ENCODE results near the gene PLXDC1. TPM values are rescaled to one million over a fixed set of nuclear protein-coding genes. Genes with fewer than 3 reads are reported as not detected.

PLXDC1 gene
- total RNA-seq, 1 donor from 2014 or later = 0.46 TPM

GRCh38 chr17:39095309-39095686 is 56.1 kb downstream of the PLXDC1 start:
- no peak for DNase-seq (ENCODE audit: low spot score)
- Mint-ChIP-seq H3K9me3 (no peaks in the 10 kb centered on the region), H3K36me3 (ENCODE audit: low read depth) (no peaks in the 10 kb centered on the region), H3K4me1 (ENCODE audit: low read depth) (peaks cover 49% of the 10 kb centered on the region), H3K27ac (peak overlapping the region; percentile 50), H3K4me3 (ENCODE audit: low read depth) (no peak overlapping the region), H3K27me3 (ENCODE audit: low read depth) (peaks cover 9% of the 10 kb centered on the region)
- intact Hi-C loops (cut with micrococcal nuclease) = loop anchor here (5.0 kb wide), 1 partner anchor 57 kb away; the partner anchor contains the start of gene PLXDC1

GRCh38 chr17:39094607-39095308 is 56.7 kb downstream of the PLXDC1 start:
- peak overlapping the region; percentile 1 for H3K4me3 Mint-ChIP-seq (ENCODE audit: low read depth)
- H3K27me3 Mint-ChIP-seq (ENCODE audit: low read depth) = peaks cover 9% of the 10 kb centered on the region
- intact Hi-C loops (cut with micrococcal nuclease) = loop anchor here (5.0 kb wide), 2 partner anchors 58 to 112 kb away; partner anchors contain the start of gene PLXDC1
- H3K4me1 Mint-ChIP-seq (ENCODE audit: low read depth) = peaks cover 49% of the 10 kb centered on the region
- H3K9me3 Mint-ChIP-seq = no peaks in the 10 kb centered on the region
- no peak for DNase-seq (ENCODE audit: low spot score)
- H3K27ac Mint-ChIP-seq = peak overlapping the region; percentile 56
- no peaks in the 10 kb centered on the region for H3K36me3 Mint-ChIP-seq (ENCODE audit: low read depth)

GRCh38 chr17:39092692-39093230 is 58.7 kb downstream of the PLXDC1 start:
- intact Hi-C loops (cut with micrococcal nuclease) = loop anchor here (5.0 kb wide), 1 partner anchor 110 kb away; no protein-coding TSS in a partner anchor

GRCh38 chr17:39090908-39091665 is 60.4 kb downstream of the PLXDC1 start:
- Mint-ChIP-seq H3K27ac (no peak overlapping the region), H3K4me1 (ENCODE audit: low read depth) (peaks cover 35% of the 10 kb centered on the region), H3K27me3 (ENCODE audit: low read depth) (no peaks in the 10 kb centered on the region), H3K4me3 (ENCODE audit: low read depth) (no peak overlapping the region), H3K36me3 (ENCODE audit: low read depth) (no peaks in the 10 kb centered on the region), H3K9me3 (no peaks in the 10 kb centered on the region)
- no peak for DNase-seq (ENCODE audit: low spot score)
- intact Hi-C loops (cut with micrococcal nuclease) = loop anchor here (5.0 kb wide), 1 partner anchor 109 kb away; no protein-coding TSS in a partner anchor

More at GRCh38 chr17:39092692-39093230, 58.7 kb downstream of the PLXDC1 start:
- Mint-ChIP-seq H3K4me3 (ENCODE audit: low read depth) (peak overlapping the region; percentile 54), H3K36me3 (ENCODE audit: low read depth) (no peaks in the 10 kb centered on the region), H3K9me3 (no peaks in the 10 kb centered on the region), H3K27ac (peak overlapping the region; percentile 82), H3K4me1 (ENCODE audit: low read depth) (peaks cover 46% of the 10 kb centered on the region), H3K27me3 (ENCODE audit: low read depth) (no peaks in the 10 kb centered on the region)
- DNase-seq (ENCODE audit: low spot score) = no peak

GRCh38 chr17:39090400-39090799 is 61.0 kb downstream of the PLXDC1 start:
- Mint-ChIP-seq H3K4me1 (ENCODE audit: low read depth) (peaks cover 30% of the 10 kb centered on the region), H3K27me3 (ENCODE audit: low read depth) (no peaks in the 10 kb centered on the region), H3K4me3 (ENCODE audit: low read depth) (no peak overlapping the region), H3K27ac (no peak overlapping the region), H3K9me3 (no peaks in the 10 kb centered on the region), H3K36me3 (ENCODE audit: low read depth) (no peaks in the 10 kb centered on the region)
- intact Hi-C loops (cut with micrococcal nuclease) = loop anchor here (5.0 kb wide), 1 partner anchor 108 kb away; no protein-coding TSS in a partner anchor
- DNase-seq (ENCODE audit: low spot score) = no peak

- H3K4me3 Mint-ChIP-seq (ENCODE audit: low read depth) = no peak overlapping the region
- H3K36me3 Mint-ChIP-seq (ENCODE audit: low read depth) = no peaks in the 10 kb centered on the region
- intact Hi-C loops (cut with micrococcal nuclease) = no loop called here
- no peak overlapping the region for H3K27ac Mint-ChIP-seq
- no peaks in the 10 kb centered on the region for H3K9me3 Mint-ChIP-seq
- no peaks in the 10 kb centered on the region for H3K4me1 Mint-ChIP-seq (ENCODE audit: low read depth)
- DNase-seq (ENCODE audit: low spot score) = no peak
- peaks cover 4% of the 10 kb centered on the region for H3K27me3 Mint-ChIP-seq (ENCODE audit: low read depth)
These were observed 66.9 kb downstream of the PLXDC1 start for GRCh38 chr17:39084558-39084957.

GRCh38 chr17:39083270-39083669 is 68.2 kb downstream of the PLXDC1 start:
- no peak overlapping the region for H3K4me3 Mint-ChIP-seq (ENCODE audit: low read depth)
- peaks cover 4% of the 10 kb centered on the region for H3K27me3 Mint-ChIP-seq (ENCODE audit: low read depth)
- no peaks in the 10 kb centered on the region for H3K9me3 Mint-ChIP-seq
- no peaks in the 10 kb centered on the region for H3K36me3 Mint-ChIP-seq (ENCODE audit: low read depth)
- no peak for DNase-seq (ENCODE audit: low spot score)
- H3K27ac Mint-ChIP-seq = no peak overlapping the region
- intact Hi-C loops (cut with micrococcal nuclease) = no loop called here
- no peaks in the 10 kb centered on the region for H3K4me1 Mint-ChIP-seq (ENCODE audit: low read depth)

- intact Hi-C loops (cut with micrococcal nuclease) = no loop called here
- Mint-ChIP-seq H3K9me3 (no peaks in the 10 kb centered on the region), H3K27ac (no peak overlapping the region), H3K36me3 (ENCODE audit: low read depth) (no peaks in the 10 kb centered on the region), H3K4me1 (ENCODE audit: low read depth) (no peaks in the 10 kb centered on the region), H3K27me3 (ENCODE audit: low read depth) (peaks cover 4% of the 10 kb centered on the region), H3K4me3 (ENCODE audit: low read depth) (no peak overlapping the region)
- DNase-seq (ENCODE audit: low spot score) = no peak
These were observed 69.0 kb downstream of the PLXDC1 start for GRCh38 chr17:39082482-39082881.

- DNase-seq (ENCODE audit: low spot score) = no peak
- Mint-ChIP-seq H3K4me1 (ENCODE audit: low read depth) (no peaks in the 10 kb centered on the region), H3K4me3 (ENCODE audit: low read depth) (no peak overlapping the region), H3K27me3 (ENCODE audit: low read depth) (peaks cover 4% of the 10 kb centered on the region), H3K27ac (no peak overlapping the region), H3K9me3 (no peaks in the 10 kb centered on the region), H3K36me3 (ENCODE audit: low read depth) (no peaks in the 10 kb centered on the region)
- intact Hi-C loops (cut with micrococcal nuclease) = no loop called here
These were observed 69.6 kb downstream of the PLXDC1 start for GRCh38 chr17:39081851-39082250.

GRCh38 chr17:39080421-39081078 is 70.9 kb downstream of the PLXDC1 start:
- Mint-ChIP-seq H3K9me3 (no peaks in the 10 kb centered on the region), H3K27ac (no peak overlapping the region), H3K4me3 (ENCODE audit: low read depth) (no peak overlapping the region), H3K27me3 (ENCODE audit: low read depth) (peaks cover 4% of the 10 kb centered on the region), H3K4me1 (ENCODE audit: low read depth) (no peaks in the 10 kb centered on the region), H3K36me3 (ENCODE audit: low read depth) (no peaks in the 10 kb centered on the region)
- no peak for DNase-seq (ENCODE audit: low spot score)
- intact Hi-C loops (cut with micrococcal nuclease) = no loop called here

GRCh38 chr17:39079836-39080235 is 71.6 kb downstream of the PLXDC1 start:
- intact Hi-C loops (cut with micrococcal nuclease) = no loop called here
- DNase-seq (ENCODE audit: low spot score) = no peak
- Mint-ChIP-seq H3K4me1 (ENCODE audit: low read depth) (no peaks in the 10 kb centered on the region), H3K27ac (no peak overlapping the region), H3K36me3 (ENCODE audit: low read depth) (no peaks in the 10 kb centered on the region), H3K27me3 (ENCODE audit: low read depth) (peaks cover 4% of the 10 kb centered on the region), H3K9me3 (no peaks in the 10 kb centered on the region), H3K4me3 (ENCODE audit: low read depth) (no peak overlapping the region)

GRCh38 chr17:39077866-39078265 is 73.6 kb downstream of the PLXDC1 start:
- Mint-ChIP-seq H3K9me3 (no peaks in the 10 kb centered on the region), H3K27me3 (ENCODE audit: low read depth) (peaks cover 2% of the 10 kb centered on the region), H3K27ac (no peak overlapping the region), H3K4me1 (ENCODE audit: low read depth) (peaks cover 8% of the 10 kb centered on the region), H3K4me3 (ENCODE audit: low read depth) (no peak overlapping the region), H3K36me3 (ENCODE audit: low read depth) (no peaks in the 10 kb centered on the region)
- no peak for DNase-seq (ENCODE audit: low spot score)
- intact Hi-C loops (cut with micrococcal nuclease) = no loop called here
